Activated CD8-positive, alpha-beta memory T cell treated with anti-CD3 and anti-CD28 coated beads for 36 hours (primary cell): ENCODE results near the gene SPATC1L. TPM values are rescaled to one million over a fixed set of nuclear protein-coding genes. Genes with fewer than 3 reads are reported as not detected.
"Not testable (repeated sequence)": the region's sequence is repeated elsewhere in the genome, so short reads cannot be mapped to it uniquely, and the experiment has no call there.

Source experiments
- CTCF ChIA-PET: fragments of 350-600 bp; sonication (Branson Sonifier 250); formaldehyde crosslinking; loops from one replicate; lab custom pipeline; 2021; ENCODE audit warnings: antibody characterized with exemption; lab: Charles Lee
- POLR2A ChIA-PET: fragments of 350-600 bp; sonication (Branson Sonifier 250); formaldehyde crosslinking; loops from one replicate; lab custom pipeline; 2021; ENCODE audit warnings: antibody characterized with exemption; lab: Charles Lee
- total RNA-seq, 2 experiments: library from RNA; stranded (reverse); gene quantifications; one replicate each; pipeline ENCODE4 v1.2.3, GENCODE V29; 2021

The SPATC1L gene
- total RNA-seq, 2 experiments from 2014 or later: 5.0 to 5.9 TPM

DNA sequence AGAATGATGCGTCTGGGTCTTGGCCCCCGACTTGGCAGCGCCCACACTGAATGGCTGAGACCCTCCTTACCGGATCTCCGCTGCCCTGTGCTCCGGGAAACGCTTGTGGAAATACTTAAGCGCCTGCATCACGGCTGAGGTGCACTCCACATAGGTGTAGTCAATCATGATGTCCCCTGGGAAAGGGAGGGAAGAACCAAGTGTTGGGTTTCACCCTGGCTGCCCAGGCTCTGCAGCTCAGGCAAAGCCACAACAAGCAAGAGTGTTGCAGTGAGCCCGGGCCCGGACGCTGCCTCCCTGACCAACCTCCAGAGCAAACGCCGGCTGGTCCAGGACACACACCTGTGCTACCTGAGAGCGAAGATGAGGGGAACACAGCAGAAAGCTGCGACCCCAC is 21.5 kb upstream of the SPATC1L start:
- CTCF ChIA-PET: no interaction called here
- POLR2A ChIA-PET: no interaction called here

GRCh38 chr21:46205166-46205565 is 20.9 kb upstream of the SPATC1L start:
- ChIA-PET POLR2A (no interaction called here), CTCF (no interaction called here)

- ChIA-PET CTCF (no interaction called here), POLR2A (no interaction called here)
Measured at GRCh38 chr21:46203203-46203600, 18.9 kb upstream of the SPATC1L start.

DNA sequence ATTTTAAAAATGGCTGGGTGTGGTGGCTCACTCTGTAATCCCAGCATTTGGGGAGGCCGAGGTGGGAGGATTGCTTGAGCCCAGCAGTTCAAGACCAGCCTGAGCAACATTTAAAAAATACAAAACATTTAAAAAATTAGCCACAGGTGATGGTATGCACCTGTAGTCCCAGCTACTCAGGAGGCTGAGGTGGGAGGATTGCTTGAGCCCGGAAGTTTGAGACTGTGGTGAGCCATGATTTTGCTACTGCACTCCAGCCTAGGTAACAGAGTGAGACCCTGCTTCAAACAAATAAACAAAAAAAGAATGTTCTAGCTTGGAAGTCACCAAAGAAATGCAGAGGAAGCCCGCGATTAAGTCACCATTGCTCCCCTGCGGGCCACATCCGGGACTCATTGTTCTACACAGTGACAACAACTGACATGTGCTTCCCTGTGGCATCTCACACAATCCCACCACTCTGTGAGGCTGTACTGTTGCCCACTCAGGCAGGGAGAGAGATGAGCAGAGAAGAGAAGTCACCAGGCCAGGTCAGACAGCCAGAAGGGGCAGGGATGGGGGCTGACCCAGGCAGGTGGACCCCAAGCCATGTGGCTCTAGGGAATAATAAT is 18.4 kb upstream of the SPATC1L start:
- POLR2A ChIA-PET: no interaction called here
- CTCF ChIA-PET: no interaction called here

- POLR2A ChIA-PET: not testable (repeated sequence)
Measured at GRCh38 chr21:46200877-46201803, 16.9 kb upstream of the SPATC1L start.

DNA sequence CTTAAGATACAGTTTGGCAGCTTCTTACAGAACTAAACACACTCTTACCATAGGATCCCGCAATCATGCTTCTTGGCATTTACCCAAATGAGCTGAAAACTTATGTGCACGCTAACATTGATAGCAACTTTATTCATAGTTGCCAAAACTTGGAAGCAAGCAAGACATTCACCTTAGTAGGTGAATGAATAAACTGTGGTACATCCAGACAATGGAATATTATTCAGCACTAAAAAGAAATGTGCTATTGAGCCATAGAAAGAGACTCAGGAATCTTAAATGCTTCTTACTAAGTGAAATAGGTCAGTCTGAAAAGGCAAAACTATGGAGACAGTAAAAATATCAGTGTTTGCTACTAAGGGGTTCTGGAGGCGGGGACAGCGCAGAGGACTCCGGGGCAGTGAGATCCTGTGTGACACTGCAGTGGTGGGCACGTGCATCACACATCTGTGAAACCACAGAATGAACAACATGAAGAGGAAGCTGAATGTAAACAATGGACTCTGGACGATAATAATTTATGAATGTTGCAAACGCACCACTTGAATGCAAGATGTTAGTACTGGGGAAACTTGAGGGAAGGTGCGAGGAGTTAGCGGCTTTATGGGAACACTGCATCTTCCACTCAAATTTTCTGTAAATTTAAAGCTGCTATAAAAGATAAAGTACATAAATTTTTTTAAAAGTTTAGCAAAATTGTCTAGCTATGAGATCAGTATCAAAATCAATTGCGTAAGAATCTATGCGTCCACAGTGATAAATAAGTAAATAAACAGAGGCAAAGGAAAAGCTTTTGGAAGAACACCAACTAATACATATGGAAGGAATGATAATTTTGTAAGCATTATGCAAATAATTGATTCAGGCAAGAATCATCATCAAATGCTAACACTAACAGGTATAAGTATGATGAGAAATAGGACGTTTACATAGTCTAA is 15.4 kb upstream of the SPATC1L start:
- CTCF ChIA-PET: no interaction called here
- POLR2A ChIA-PET: no interaction called here

More at GRCh38 chr21:46200877-46201803, 16.9 kb upstream of the SPATC1L start:
- CTCF ChIA-PET: interaction anchor here (0.7 kb wide), 1 partner anchor 40 kb away, joined by 3 read pairs; no protein-coding TSS in a partner anchor

DNA sequence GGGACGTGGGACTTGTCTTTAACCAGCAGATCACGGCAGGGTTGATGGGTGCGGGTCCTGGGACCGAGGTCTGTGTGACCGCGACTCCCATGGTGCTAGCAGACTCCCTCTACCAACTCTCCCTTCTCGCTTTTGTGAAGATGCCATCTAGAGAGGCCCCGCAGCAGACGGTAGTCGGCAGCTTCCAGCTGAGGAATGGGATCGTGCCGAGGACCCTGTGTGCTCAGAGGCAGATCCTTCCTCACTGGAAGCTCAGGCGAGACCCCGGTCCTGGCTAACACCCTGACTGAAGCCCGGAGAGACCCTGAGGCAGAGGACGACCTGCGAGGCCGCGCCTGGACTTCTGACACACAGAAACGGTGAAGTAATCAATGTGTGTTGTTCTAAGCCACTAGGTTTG is 12.5 kb upstream of the SPATC1L start:
- ChIA-PET CTCF (interaction anchor here (1.2 kb wide), 1 partner anchor 53 kb away, joined by 3 read pairs; no protein-coding TSS in a partner anchor), POLR2A (no interaction called here)

- CTCF ChIA-PET: no interaction called here
- POLR2A ChIA-PET: no interaction called here
Measured at GRCh38 chr21:46195595-46196195, 11.4 kb upstream of the SPATC1L start.

- ChIA-PET POLR2A (no interaction called here), CTCF (no interaction called here)
Measured at GRCh38 chr21:46194374-46195334, 10.4 kb upstream of the SPATC1L start.

- ChIA-PET POLR2A (no interaction called here), CTCF (no interaction called here)
Measured at GRCh38 chr21:46193829-46194373, 9.6 kb upstream of the SPATC1L start.

DNA sequence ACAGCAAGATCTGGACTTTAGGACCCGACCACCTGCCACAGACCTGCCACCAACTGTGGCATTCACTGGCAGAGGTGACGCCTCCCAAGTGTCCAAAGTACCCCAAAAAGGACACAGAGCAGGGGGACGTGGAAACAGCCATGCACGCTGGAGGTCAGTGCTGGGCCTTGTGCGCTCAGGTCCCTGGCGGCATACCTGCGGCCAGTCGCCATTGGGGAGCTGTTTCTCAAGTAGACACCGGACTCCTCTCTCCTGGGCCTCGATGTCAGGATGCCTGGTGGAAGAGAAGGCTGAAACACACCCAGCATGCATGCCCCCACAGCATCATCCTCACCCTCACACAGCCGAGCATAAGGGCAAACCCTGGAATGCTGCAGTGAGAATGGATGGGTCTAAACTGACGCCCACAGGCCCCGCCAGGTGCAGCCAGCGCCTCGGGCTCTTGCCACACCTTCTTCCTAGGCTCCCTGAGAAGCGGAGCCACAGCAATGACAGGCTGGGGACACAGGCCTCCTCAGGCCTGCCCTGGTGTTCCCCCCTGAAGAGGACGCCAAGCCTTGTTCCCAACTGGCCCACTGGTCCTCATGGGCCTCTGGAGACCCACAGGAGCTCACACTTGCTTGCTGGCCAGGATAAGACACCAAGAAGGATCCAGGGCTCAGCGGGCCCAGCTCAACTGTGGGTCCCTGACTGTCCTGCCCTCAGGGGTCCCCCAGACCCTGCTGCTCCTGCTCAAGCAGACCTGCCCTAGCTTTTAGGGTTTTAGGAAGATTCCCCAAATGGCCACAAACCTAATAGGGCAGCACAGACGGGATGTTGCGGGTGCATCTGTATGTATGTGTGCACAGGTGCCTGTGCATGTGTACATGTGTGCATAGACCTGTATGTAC is 7.7 kb upstream of the SPATC1L start:
- ChIA-PET CTCF (no interaction called here), POLR2A (no interaction called here)

DNA sequence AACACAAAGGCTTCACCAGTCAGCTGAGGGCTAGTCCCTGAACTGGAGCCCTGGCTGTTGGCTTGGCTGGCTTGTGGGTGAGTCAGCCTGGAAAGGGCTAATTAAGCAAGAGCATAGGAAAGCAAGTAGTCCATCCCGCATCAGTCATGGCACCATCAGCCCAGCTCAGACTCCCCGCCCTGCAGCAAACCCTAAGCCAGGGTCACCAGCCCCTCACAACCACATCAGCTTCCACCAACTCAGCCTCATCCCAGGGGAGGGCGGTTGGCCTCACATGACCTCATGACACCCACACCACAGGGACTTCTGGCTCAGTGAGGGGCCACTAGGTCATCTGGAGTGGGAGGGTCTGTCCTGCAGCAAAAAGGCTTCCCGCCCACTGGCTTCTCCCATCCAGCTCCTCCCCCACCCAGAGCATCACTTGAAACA is 7.0 kb upstream of the SPATC1L start:
- POLR2A ChIA-PET: no interaction called here
- CTCF ChIA-PET: no interaction called here

- ChIA-PET POLR2A (no interaction called here), CTCF (no interaction called here)
Measured at GRCh38 chr21:46190491-46191131, 6.4 kb upstream of the SPATC1L start.

DNA sequence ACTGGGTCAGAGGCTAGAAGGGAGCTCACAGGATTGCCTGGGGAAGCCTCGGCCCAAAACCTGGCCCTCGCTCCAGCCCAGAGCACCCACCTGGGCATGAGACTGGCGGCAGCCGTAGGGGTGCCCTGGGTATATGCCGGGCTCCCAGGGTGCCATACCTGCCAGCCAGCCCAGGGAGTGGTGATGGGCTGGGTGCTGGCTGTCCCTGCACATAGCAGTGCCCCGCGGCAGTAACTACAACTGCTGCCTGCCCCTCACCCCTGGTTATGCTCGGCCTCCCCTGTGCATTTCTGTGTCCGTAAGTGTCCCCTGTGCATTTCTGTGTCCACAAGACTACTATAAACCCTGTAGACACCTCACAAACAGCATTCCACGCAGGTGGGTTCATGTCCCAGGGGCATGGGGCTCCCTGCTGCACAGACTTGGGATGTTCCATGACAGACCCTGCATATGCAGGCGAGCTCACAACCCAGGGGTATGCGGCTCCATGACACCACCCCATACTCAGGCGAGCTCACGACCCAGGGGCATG is 5.8 kb upstream of the SPATC1L start:
- ChIA-PET CTCF (interaction anchor here (0.9 kb wide), 1 partner anchor 47 kb away, joined by 3 read pairs; no protein-coding TSS in a partner anchor), POLR2A (no interaction called here)

- ChIA-PET CTCF (interaction anchor here (0.9 kb wide), 1 partner anchor 46 kb away, joined by 3 read pairs; no protein-coding TSS in a partner anchor), POLR2A (no interaction called here)
Measured at GRCh38 chr21:46189213-46189958, 5.1 kb upstream of the SPATC1L start.
